CD4-positive, alpha-beta T cell treated with Interleukin-17A for 1 hour (primary cell): ENCODE results near the gene FAM20C.
"Not testable (repeated sequence)": the region's sequence is repeated elsewhere in the genome, so short reads cannot be mapped to it uniquely, and the experiment has no call there.

Experiments
- DNase-seq: peaks from one replicate; pipeline ENCODE4 v3.0.0-alpha.2; 2020

Gene FAM20C

DNA sequence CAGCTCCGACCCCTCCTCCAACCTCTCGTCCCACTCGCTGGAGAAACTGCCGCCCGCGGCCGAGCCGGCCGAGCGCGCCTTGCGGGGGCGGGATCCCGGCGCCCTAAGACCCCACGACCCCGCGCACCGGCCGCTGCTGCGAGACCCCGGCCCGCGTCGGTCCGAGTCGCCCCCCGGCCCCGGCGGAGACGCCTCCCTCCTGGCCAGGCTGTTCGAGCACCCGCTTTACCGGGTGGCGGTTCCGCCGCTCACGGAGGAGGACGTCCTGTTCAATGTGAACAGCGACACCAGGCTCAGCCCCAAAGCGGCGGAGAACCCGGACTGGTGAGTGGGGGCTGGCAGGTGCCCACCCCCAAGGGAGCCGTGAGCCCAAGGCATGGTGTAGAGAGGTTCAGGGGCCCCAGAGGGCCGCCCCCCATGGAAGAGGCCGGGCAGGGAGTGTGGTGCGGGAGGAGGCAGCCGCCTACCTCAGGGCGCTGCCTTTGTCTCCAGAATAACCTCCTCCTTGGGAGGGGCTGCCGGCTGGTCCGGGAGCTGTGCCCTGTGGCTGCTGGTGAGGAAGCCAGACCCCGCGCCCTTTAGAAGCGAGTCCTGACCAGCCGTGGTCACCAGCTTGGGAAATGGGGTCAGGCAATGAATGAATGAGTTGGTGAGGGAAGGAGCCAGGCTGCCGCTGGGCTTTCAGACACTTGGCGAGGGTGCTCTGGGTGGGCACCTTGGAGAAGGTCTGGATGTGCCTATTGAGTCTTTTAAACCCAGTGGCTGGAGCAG lies 1.3 kb downstream of the FAM20C start:
- no peak for DNase-seq

DNA sequence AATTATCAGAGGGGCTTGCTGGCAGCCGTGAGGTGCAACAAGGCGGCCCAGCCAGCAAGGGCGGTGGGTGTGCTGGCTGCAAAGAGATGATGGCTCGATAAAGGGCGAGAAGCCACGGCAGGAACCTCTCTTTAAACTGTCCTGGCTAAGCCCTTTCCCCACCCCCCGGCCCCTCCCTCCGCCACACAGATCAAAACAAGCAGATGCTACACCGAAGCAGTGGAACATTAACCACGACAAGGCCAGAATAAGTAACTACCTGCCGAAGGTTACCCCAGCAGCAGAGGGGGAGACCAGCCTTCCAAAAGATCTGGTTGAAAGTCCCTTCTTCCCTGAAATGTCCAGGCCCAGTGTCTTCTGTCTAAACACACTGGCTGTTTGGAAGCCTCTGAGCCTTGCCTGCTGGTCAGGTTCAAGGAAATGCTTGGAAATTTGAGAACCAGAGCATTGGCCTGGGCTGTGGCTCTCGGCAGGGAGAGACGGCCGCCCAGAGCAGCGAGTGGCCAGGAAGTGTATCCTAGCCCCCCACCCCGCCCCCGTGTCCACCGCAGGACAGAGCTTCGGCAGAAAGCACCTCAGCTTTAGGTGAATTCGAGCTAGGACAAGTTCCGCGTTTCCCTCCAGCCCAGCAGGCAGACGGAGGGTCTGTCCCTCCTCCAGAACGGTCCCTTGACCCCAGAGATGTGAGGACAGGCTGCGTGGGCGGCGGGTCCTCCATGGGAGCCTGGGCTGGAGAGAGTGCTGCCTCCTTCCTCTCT lies 2.1 kb downstream of the FAM20C start:
- no peak for DNase-seq

DNA sequence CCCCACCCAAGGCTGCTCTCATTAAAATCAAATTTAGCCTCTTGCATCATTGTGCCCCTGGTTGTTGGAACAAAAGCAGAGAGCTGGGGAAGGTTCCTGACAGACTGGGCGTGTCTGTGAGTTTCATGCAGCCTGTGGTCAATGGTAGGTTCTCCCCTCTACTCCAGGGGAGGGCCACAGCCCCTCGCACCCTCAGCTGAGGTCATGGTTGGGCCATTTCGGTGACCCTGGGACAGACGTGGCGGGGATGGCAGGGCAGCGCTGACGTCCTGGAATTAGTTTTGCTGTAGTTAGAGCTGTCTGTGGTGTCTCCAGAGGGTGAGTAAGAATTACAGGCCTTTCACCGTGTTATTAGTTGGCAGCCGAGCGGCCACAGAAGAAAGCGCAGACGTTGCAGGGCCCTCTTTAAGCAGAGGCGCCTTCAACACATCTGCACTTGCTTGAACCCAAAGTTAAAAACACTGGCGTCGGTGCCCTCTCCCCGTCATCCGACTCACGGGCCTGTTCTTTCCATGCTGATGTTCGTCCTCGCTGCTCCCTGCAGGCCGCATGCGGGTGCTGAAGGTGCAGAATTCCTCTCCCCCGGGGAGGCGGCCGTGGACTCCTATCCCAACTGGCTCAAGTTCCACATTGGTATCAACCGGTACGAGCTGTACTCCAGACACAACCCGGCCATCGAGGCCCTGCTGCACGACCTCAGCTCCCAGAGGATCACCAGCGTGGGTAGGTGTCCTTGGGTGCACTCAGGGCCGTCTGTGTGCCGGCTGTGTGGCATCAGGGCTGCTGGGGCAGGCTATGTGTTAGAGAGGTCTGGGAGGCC lies 2.8 kb downstream of the FAM20C start:
- DNase-seq: no peak

DNA sequence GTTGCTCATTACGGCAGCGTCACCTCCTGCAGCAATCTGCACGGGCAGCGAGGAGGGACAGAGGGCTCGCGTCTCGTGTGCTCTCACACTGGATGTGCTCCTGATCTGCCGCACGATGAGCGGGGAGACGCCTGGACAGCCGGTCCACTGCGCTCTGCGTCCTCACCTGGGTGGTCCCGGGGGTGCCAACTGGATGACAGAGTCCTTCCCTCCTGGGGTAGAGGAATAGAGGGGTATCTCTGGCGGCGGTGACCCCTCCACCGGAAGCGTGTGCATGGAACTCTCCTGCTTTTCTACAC lies 3.4 kb downstream of the FAM20C start:
- no peak for DNase-seq

DNA sequence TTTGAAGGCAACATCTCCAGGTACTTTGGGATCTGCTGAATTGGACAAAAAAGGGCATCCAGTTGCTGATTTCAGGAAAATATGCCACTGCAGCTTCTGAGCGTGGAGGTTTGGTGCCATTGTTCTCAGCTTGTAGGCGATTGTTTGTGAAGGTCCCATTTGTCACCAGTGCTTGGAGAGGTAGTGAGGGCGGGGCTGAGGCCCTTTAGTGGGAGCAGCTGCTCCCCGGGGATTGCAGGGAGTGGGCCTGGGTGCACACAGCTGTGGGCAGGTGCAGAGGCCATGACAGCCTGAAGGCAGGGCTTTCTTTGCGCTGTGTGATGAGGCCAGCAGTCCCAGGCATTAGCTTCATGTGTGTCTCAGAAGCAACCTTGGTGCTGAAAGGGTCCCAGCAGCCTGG lies 3.9 kb downstream of the FAM20C start:
- DNase-seq: no peak

DNA sequence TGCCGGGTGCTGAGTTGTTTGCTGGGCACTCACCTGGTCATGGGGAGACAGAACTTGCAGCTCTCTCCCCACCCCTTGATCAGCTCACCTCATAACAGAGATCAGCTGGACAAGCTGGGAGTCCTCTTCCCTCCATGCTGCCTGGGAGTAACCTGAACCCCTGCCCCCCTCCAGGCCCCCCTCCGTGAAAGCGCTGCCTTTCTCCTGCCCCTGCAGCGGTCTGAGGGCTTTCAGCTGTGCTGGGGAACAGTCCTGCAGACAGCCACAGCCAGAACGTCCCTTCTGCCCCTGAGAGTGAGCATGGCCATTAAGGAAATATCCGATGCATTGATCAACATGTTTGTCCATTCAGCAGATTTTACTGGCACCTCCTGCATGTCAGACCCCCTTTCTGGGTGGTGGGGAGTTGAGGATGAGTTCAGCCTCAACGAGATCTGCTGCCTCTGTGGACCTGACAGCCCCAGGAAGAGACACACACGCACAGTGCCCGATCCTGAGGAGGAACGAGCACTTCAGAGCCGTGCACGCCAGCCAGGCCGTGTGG lies 4.5 kb downstream of the FAM20C start:
- no peak for DNase-seq

DNA sequence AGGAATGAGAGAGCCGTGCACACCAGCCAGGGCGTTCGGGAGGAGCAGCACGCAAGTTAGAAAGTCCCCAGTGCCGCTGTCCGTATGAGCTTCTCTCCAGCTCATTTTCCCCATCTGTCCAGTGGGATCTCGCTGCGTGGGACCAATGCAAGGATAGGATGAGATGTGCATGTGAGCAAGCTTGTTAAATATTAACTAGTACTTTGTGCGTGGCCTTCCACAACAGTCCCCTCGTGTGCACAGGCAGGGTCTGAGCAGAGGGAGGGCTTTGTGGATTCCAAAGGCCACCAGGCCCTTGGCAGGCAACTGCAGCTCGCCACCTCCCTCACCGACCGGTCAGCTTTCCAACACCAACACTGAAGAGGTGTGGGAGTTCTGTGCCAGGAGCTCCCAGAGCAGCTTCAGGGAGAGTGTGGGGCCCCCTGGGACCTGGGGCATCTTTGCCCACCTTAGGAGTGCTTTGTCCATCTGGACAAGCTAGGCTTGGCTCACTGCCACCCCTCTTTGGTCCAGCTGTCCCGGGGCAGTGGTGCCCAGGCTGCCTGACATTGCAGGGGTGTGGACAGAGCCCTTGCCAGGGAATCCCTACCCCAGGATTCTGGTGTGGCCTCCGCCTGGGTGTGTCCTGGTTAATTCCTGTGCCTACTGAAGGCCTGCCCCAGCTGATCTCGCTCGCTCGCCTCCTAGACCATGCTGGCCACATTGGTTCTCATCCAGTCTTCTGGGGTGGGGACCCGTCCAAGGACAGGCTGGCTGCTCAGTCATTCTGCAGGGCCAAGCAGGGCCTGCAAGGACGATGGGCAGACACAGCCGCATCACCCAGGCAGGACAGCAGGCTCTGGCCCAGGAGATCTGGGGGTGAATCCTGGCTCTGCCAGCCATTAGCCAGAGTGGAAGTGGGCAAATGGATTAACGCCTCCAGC lies 5.3 kb downstream of the FAM20C start:
- DNase-seq: no peak

- DNase-seq: no peak
Measured at GRCh38 chr7:199483-200249, 7.3 kb downstream of the FAM20C start.

- no peak for DNase-seq
Measured at GRCh38 chr7:200290-200689, 7.9 kb downstream of the FAM20C start.

DNA sequence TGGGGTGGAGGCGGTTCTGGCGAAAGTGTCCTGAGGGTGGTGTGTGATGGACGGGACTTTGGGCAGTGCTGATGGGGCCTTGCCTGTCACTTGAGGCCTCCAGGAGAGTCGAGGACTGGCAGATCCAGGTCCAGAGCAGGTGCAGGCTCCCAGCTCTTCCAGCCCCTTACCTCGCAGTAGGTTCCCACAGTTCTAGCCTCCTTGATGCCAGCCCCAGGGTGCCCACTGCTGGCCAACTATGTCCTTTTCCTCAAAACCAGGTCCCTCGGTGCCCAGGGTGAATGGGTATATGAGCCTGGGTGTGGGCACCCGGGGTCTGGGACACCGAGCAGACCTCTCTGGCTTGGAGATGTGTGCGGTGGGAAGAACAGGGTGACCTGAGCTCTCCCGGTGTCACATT lies 8.3 kb downstream of the FAM20C start:
- DNase-seq: no peak

- no peak for DNase-seq
Measured at GRCh38 chr7:204326-204725, 12.0 kb downstream of the FAM20C start.

GRCh38 chr7:205115-206010 lies 13.0 kb downstream of the FAM20C start:
- DNase-seq: no peak

- not testable (repeated sequence) for DNase-seq
Measured at GRCh38 chr7:206351-206750, 14.0 kb downstream of the FAM20C start.

- DNase-seq: no peak
Measured at GRCh38 chr7:207418-208129, 15.2 kb downstream of the FAM20C start.

DNA sequence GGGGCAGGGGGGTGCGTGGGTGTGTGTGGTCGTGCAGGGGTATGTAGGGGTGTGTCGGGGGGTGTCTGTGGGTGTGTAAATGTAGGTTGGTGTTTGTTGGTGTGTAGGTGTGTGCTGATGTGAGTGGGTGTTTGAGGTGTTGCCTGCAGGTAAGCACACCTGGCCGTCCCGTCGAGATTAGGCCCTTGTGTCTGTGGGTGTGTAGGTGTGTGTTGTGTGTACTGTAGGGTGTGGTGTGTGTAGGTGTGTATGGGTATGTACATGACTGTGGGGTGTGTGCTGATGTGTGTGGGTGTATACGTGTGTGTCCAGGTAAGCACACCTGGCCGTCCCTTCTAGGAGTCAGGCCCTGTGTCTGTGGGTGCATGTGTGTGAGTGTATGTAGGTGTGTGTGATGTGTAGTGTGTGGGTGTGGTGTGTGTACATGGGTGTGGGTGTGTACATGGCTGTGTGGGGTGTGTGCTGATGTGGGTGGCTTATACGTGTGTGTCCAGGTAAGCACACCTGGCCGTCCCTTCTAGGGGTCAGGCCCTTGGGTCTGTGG lies 15.8 kb downstream of the FAM20C start:
- DNase-seq: no peak

DNA sequence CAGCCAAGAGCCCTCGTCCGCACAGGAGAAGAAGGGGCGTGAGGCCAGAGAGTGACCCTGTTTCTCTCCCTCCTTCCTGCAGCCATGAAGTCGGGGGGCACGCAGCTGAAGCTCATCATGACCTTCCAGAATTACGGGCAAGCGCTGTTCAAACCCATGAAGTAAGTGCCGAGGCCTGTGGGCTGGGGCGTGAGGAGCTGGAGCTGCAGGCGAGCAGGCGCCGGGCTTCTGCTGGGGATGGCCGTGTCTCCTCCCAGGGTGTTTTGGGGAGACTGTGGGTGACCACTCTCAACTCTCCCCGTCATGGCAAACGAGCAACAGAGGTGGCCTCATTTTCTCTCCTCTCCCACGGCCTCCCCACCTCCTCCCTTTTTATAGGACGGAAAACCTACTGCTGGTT lies 16.4 kb downstream of the FAM20C start:
- no peak for DNase-seq

GRCh38 chr7:209416-209815 lies 17.0 kb downstream of the FAM20C start:
- no peak for DNase-seq

- DNase-seq: no peak
Measured at GRCh38 chr7:209906-210305, 17.5 kb downstream of the FAM20C start.

- no peak for DNase-seq
Measured at GRCh38 chr7:210401-210925, 18.1 kb downstream of the FAM20C start.
